Right lobe of liver (tissue), 6 donors: ENCODE measurements around the gene GABRG3. TPM values are rescaled to one million over a fixed set of nuclear protein-coding genes. Genes with fewer than 3 reads are reported as not detected.

Source experiments
- ATAC-seq, 4 donors: fragments of 200-7000 bp; cut with Tn5 transposase; one replicate each; pipeline ENCODE4 v1.9.1; 2020; ENCODE audit warnings: mild to moderate bottlenecking in 4 of 4, moderate library complexity in 4 of 4
- DNase-seq, 3 donors: peaks; one replicate each; pipeline ENCODE4 v3.0.0-alpha.2; 2020
- H3K27ac ChIP-seq, 3 donors: fragments of 200-600 bp; one replicate each; pipeline ENCODE4 v1.8.0; 2022
- H3K27me3 ChIP-seq, 2 donors: fragments of 200-600 bp; one replicate each; pipeline ENCODE4 v1.8.0; 2022
- H3K36me3 ChIP-seq, 4 donors: fragments of 200-600 bp; sonication (generic) in 1 of 4; one replicate each; pipeline versions ENCODE4 v1.5.1 to v1.8.0; 2017 to 2022; ENCODE audit warnings: control low read depth in 1 of 4
- H3K4me1 ChIP-seq, 4 donors: fragments of 200-600 bp; sonication (generic) in 1 of 4; one replicate each; pipeline versions ENCODE4 v1.5.1 to v1.8.0; 2017 to 2022; ENCODE audit warnings: control low read depth in 1 of 4
- H3K4me3 ChIP-seq, 3 donors: fragments of 200-600 bp; one replicate each; pipeline ENCODE4 v1.8.0; 2022
- H3K9me3 ChIP-seq, 4 donors: fragments of 200-600 bp; sonication (generic) in 1 of 4; one replicate each; pipeline versions ENCODE4 v1.5.1 to v1.8.0; 2017 to 2022; ENCODE audit warnings: control low read depth in 1 of 4
- POLR2A ChIP-seq: fragments of 450-650 bp; IDR thresholded peaks from one replicate; pipeline ENCODE4 v1.6.1; 2017; ENCODE audit warnings: antibody characterized with exemption, mild to moderate bottlenecking
- WGBS: methylation state at CpG from one replicate; pipeline ENCODE4 v1.1.6; 2018; ENCODE audit warnings: low coverage, low lambda C conversion rate; ENCODE audit not compliant: insufficient coverage; ENCODE audit errors: missing lambda C conversion rate; 5-methylcytosine and 5-hydroxymethylcytosine counted together
- intact Hi-C, 2 donors: fragments of 100-400 bp; cut with DNase I; formaldehyde crosslinking; loops; one replicate each; pipeline versions ENCODE4 v1.11.2 to v1.14.1; 2022
- total RNA-seq, 6 experiments: library from RNA; depleted of rRNA in 2 of 6; stranded (reverse); fragments of >200 nt in 2 of 6; fragmentation: NEBNext Ultra II Directional in 3 of 6; extraction: Animal tissue kit (Norgen Biotek cat#: 25700) in 3 of 6; gene quantifications; one replicate each; pipeline versions ENCODE4 v1.1.0 to v1.2.4, GENCODE V29; 2016 to 2023
- TF ChIP-seq, protein P1 (sequence below), 4 donors: fragments of 200-600 bp in 3 of 4; fragments of 450-650 bp in 1 of 4; IDR thresholded peaks; one replicate each; pipeline versions ENCODE4 v1.5.1 to v1.8.0; 2016 to 2022; ENCODE audit warnings: antibody characterized with exemption in 4 of 4, mild to moderate bottlenecking in 2 of 4
- donor health status: DM: no; HTN: yes; CAD: no.
- donor health status: DM: no; HTN: no; CAD: no.
- donor health status: DM: no; HTN: no; CAD: no.
- donor health status: DM: no; HTN: yes; CAD: no.
- donor health status: DM: no; HTN: yes; CAD: no.

The GABRG3 gene
- total RNA-seq, 6 experiments from 2014 or later = 0.18 TPM; not detected in 5

DNA sequence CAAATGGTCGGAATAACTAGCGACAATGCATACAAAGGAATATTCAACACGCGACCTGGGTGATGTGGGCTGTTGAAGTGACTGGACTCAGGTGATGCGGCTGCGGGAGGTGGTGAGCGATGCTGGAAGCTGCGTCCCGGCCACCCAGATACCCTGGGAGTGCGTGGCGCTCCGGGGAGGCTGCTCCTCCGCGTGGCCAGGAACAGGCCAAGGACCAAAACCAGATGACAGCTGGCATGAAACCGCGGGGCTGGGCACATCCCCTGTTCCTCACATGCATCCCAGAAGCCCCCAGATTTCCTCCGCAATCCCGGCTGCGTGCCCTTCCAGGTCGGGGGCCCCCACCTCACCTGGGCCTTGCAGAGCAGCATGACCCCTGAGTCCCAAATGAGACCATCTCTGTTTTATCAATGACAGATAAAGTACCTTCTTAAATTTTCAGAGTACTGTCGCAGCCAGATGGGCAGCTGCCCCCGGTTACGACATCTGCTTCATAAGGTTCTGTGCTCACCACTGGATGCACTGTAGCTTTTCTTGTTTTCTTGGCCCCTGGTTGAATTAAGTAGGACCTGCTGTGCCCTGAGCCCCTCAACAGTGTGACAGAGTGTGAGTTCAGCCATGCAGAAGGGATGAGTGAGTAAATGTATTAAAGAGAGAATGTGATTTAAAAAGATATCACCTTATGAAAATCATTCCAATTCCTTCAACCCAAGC lies 278.2 kb downstream of the GABRG3 start:
- H3K9me3 ChIP-seq = no peaks in the 10 kb centered on the region
- no peaks in the 10 kb centered on the region for H3K36me3 ChIP-seq
- intact Hi-C loops = no loop called here
- no peak overlapping the region for H3K4me3 ChIP-seq
- WGBS = 80% methylated on average over 4 of the region's 23 CpGs
- no peak for ATAC-seq
- no peaks in the 10 kb centered on the region for H3K4me1 ChIP-seq
- no peaks in the 10 kb centered on the region for H3K27me3 ChIP-seq
- H3K27ac ChIP-seq = no peak overlapping the region
- no peak for DNase-seq
- TF ChIP-seq, protein P1, sequence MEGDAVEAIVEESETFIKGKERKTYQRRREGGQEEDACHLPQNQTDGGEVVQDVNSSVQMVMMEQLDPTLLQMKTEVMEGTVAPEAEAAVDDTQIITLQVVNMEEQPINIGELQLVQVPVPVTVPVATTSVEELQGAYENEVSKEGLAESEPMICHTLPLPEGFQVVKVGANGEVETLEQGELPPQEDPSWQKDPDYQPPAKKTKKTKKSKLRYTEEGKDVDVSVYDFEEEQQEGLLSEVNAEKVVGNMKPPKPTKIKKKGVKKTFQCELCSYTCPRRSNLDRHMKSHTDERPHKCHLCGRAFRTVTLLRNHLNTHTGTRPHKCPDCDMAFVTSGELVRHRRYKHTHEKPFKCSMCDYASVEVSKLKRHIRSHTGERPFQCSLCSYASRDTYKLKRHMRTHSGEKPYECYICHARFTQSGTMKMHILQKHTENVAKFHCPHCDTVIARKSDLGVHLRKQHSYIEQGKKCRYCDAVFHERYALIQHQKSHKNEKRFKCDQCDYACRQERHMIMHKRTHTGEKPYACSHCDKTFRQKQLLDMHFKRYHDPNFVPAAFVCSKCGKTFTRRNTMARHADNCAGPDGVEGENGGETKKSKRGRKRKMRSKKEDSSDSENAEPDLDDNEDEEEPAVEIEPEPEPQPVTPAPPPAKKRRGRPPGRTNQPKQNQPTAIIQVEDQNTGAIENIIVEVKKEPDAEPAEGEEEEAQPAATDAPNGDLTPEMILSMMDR (IDR thresholded peaks at IDR 0.05) = no peak
- TF ChIP-seq POLR2A = no peak

DNA sequence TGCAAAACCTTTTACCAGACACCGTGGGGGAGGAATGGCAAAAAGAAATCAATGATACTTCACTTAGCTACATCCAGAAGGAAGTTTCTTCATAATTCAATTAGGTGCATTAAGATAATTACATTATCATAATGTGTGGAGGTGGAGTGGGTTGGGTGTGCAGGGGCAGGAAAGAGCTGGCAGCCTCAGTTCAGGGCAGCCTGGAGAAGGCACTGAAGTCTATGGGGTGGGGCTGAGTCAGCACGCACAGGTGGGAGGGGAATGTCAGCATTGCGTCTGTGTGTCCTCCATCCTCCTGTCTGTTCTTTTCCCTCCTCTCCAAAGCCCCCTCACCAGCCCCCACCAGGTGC lies 278.8 kb downstream of the GABRG3 start:
- no peak for DNase-seq
- Histone ChIP-seq H3K9me3 (no peaks in the 10 kb centered on the region), H3K27ac (no peak overlapping the region), H3K27me3 (no peaks in the 10 kb centered on the region), H3K36me3 (no peaks in the 10 kb centered on the region), H3K4me3 (no peak overlapping the region), H3K4me1 (no peaks in the 10 kb centered on the region)
- TF ChIP-seq, protein P1 (IDR thresholded peaks at IDR 0.05) = no peak
- no peak for TF ChIP-seq POLR2A
- ATAC-seq = no peak
- intact Hi-C loops = no loop called here
- WGBS = 43% methylated on average over 3 of the region's 3 CpGs

DNA sequence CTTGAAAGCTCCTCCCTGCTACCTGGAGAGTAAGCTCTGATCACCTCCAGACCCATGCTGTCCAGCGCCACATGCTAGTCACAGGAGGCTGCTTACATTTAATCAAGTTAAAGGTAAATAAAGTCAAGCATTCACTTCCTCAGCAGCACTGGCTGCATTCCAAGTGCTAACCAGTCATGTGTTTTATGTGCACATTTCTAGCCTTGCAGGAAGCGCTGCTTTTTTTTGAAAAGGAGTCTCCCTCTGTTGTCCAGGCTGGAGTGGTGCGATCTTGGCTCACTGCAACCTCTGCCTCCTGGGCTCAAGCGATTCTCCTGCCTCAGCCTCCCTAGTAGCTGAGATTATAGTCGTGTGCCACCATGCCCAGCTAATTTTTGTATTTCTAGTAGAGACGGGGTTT lies 279.2 kb downstream of the GABRG3 start:
- H3K9me3 ChIP-seq = no peaks in the 10 kb centered on the region
- no peak for TF ChIP-seq POLR2A
- TF ChIP-seq, protein P1 (IDR thresholded peaks at IDR 0.05) = no peak
- ATAC-seq = no peak
- H3K4me3 ChIP-seq = no peak overlapping the region
- no peaks in the 10 kb centered on the region for H3K27me3 ChIP-seq
- H3K27ac ChIP-seq = no peak overlapping the region
- 61% methylated on average over 5 of the region's 6 CpGs for WGBS
- no peak for DNase-seq
- intact Hi-C loops = no loop called here
- no peaks in the 10 kb centered on the region for H3K36me3 ChIP-seq
- no peaks in the 10 kb centered on the region for H3K4me1 ChIP-seq

DNA sequence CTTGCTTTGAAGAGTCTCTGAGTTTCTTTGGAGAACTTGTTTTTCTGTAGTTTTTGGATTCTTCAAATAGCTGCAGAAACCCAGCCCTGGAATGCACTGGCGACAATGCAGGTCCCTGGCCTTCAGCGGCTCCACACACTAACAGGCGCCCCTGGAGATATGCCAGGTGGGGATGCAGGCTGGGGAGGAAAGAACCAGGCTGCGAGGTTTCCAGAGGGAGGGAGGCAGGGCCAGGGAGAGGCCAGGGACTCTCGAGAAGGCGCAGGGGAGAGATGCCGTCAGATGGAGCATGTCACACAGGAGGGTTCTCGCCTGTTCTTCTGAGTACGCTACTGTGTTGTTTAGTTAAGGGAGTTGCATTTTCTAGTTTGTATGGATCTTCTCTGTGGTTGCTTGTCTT lies 283.1 kb downstream of the GABRG3 start:
- Histone ChIP-seq H3K36me3 (no peaks in the 10 kb centered on the region), H3K27ac (no peak overlapping the region), H3K4me1 (no peaks in the 10 kb centered on the region), H3K27me3 (no peaks in the 10 kb centered on the region), H3K9me3 (no peaks in the 10 kb centered on the region), H3K4me3 (no peak overlapping the region)
- 61% methylated on average over 8 of the region's 9 CpGs for WGBS
- DNase-seq (no peak), ATAC-seq (no peak)
- TF ChIP-seq, protein P1 (IDR thresholded peaks at IDR 0.05) = no peak
- no peak for TF ChIP-seq POLR2A
- intact Hi-C loops = no loop called here
